ENCODE results near the gene KIF5C. TPM values are rescaled to one million over a fixed set of nuclear protein-coding genes. Genes with fewer than 3 reads are reported as not detected.

Gene KIF5C
- polyA plus RNA-seq, 1 experiment = 0.17 TPM

DNA sequence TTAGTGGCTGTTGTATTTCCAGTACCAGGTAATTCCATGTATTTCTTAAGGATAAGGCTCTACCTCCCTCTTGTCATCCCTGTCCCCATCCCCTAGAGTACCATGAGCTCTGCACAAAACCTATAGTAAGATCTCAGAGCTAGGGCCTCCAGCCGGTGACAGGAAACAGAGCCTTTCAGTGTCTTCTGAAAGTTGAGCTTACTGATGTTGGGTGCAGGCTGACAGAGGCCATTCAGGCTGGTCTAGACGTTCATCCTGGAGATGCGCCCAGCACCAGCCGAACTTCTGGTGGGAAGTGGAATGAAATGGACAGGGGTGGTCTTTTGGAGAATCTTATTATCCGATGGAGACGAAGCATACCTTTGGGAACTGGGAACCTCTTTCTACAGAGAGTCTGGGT, 146.7 kb downstream of the KIF5C start:
- no peaks in the 10 kb centered on the region for H3K27me3 ChIP-seq (ENCODE audit: control insufficient read depth, insufficient read depth, low read length)
- no peak overlapping the region for H3K4me3 ChIP-seq (ENCODE audit: low read depth, low read length)
- ChIA-PET CTCF (interaction anchor here (1.2 kb wide), 1 partner anchor 539 kb away, joined by 4 read pairs; no protein-coding TSS in a partner anchor), POLR2A (no interaction called here)
- DNase-seq (ENCODE audit: low read depth) = no peak
- H3K36me3 ChIP-seq (ENCODE audit: control insufficient read depth, insufficient read depth, low read length) = no peaks in the 10 kb centered on the region
- TF ChIP-seq, protein P1, sequence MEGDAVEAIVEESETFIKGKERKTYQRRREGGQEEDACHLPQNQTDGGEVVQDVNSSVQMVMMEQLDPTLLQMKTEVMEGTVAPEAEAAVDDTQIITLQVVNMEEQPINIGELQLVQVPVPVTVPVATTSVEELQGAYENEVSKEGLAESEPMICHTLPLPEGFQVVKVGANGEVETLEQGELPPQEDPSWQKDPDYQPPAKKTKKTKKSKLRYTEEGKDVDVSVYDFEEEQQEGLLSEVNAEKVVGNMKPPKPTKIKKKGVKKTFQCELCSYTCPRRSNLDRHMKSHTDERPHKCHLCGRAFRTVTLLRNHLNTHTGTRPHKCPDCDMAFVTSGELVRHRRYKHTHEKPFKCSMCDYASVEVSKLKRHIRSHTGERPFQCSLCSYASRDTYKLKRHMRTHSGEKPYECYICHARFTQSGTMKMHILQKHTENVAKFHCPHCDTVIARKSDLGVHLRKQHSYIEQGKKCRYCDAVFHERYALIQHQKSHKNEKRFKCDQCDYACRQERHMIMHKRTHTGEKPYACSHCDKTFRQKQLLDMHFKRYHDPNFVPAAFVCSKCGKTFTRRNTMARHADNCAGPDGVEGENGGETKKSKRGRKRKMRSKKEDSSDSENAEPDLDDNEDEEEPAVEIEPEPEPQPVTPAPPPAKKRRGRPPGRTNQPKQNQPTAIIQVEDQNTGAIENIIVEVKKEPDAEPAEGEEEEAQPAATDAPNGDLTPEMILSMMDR (IDR thresholded peaks at IDR 0.05; ENCODE audit: insufficient read depth, low read depth, low read length) = no peak

DNA sequence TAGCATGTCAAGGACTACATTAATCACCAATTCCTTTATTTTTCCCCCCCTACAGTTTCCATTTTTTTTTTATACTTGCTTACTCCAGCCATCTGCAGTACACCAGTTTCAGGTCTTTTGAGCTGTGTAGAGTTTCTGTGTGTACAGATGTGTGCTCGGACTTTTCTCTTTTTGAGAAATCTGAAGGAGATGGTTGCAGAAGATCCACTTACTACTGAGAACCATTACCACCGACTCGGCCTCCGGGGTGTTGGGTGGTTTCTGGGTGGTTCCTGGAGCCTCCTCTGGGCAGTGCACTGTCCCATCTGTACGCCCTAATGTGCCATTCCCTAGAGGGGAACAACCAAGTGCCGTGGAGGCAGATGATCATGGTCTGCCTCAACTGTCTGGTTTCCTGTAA, 148.1 kb downstream of the KIF5C start:
- CTCF ChIA-PET = interaction anchor here (0.7 to 1.2 kb wide), 2 partner anchors 538 to 576 kb away, joined by 4 read pairs; no protein-coding TSS in a partner anchor

DNA sequence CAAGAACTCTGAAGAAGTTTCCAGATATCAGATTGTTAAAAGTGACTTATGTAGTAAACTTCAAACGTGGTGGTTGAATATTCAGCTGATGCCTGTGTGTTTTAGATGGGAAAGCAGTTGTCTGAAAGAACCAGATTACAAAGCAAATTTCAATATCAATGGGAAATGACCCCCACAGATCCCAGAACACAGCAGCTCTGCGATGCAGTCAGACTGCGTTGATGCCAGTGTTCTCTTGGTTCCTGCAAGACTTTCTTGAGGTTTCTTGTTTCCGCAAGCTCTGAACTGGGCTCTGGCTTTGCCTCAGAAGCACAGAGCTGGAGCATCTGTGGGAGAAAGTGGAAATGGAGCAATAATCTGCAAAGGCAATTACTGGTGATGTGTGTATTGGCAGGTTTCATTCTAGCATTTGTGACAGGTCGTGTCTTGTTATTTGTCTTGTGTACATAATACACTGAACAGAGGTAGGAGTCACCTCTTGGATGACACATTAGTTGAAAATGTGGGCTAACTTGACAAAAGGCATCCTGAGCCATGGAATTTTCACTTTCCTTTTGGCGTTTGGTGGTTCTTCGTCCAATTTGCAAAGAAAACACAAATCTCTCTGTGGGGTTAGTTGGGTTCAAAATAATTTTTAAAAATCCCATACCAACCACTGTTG, 152.7 kb downstream of the KIF5C start:
- CTCF ChIA-PET = interaction anchor here (1.0 to 2.7 kb wide), 2 partner anchors 10 kb away, joined by 3 to 19 read pairs; no protein-coding TSS in a partner anchor
- TF ChIP-seq, protein P1 (IDR thresholded peaks at IDR 0.05; ENCODE audit: insufficient read depth, low read depth, low read length) = no peak
- Histone ChIP-seq H3K36me3 (ENCODE audit: control insufficient read depth, insufficient read depth, low read length) (no peaks in the 10 kb centered on the region), H3K27me3 (ENCODE audit: control insufficient read depth, insufficient read depth, low read length) (peaks cover 2% of the 10 kb centered on the region; the same call in 1 of the 2 replicates), H3K4me3 (ENCODE audit: low read depth, low read length) (no peak overlapping the region)
- POLR2A ChIA-PET = no interaction called here
- DNase-seq (ENCODE audit: low read depth) = no peak

More for the DNA sequence above, 148.1 kb downstream of the KIF5C start:
- no peaks in the 10 kb centered on the region for H3K36me3 ChIP-seq (ENCODE audit: control insufficient read depth, insufficient read depth, low read length)
- no peak overlapping the region for H3K4me3 ChIP-seq (ENCODE audit: low read depth, low read length)
- TF ChIP-seq, protein P1 (IDR thresholded peaks at IDR 0.05; ENCODE audit: insufficient read depth, low read depth, low read length) = no peak
- POLR2A ChIA-PET = no interaction called here
- H3K27me3 ChIP-seq (ENCODE audit: control insufficient read depth, insufficient read depth, low read length) = no peaks in the 10 kb centered on the region
- no peak for DNase-seq (ENCODE audit: low read depth)

DNA sequence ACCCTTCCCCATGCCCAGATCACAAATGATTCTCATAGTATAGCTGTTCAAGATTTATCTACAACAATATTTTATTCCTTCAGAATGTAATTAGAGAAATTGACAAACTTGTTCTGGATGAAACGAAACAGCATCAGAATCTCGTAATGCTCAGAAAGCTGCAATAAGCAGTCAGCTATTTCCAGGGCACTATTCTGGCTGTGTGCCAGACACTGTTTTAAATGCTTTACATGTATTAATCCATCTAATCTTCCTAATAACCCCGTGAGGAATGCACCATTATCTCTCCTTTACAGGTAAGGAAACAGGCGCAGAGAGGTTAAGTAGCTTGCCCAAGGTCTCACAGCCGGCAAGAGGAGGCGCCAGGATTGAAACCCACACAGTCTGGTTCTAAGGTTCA, 153.3 kb downstream of the KIF5C start:
- Histone ChIP-seq H3K27me3 (ENCODE audit: control insufficient read depth, insufficient read depth, low read length) (peaks cover 2% of the 10 kb centered on the region; the same call in 1 of the 2 replicates), H3K36me3 (ENCODE audit: control insufficient read depth, insufficient read depth, low read length) (no peaks in the 10 kb centered on the region), H3K4me3 (ENCODE audit: low read depth, low read length) (no peak overlapping the region)
- POLR2A ChIA-PET = no interaction called here
- TF ChIP-seq, protein P1 (IDR thresholded peaks at IDR 0.05; ENCODE audit: insufficient read depth, low read depth, low read length) = no peak
- CTCF ChIA-PET = interaction anchor here (1.0 to 2.7 kb wide), 2 partner anchors 10 kb away, joined by 3 to 19 read pairs; no protein-coding TSS in a partner anchor
- DNase-seq (ENCODE audit: low read depth) = no peak

DNA sequence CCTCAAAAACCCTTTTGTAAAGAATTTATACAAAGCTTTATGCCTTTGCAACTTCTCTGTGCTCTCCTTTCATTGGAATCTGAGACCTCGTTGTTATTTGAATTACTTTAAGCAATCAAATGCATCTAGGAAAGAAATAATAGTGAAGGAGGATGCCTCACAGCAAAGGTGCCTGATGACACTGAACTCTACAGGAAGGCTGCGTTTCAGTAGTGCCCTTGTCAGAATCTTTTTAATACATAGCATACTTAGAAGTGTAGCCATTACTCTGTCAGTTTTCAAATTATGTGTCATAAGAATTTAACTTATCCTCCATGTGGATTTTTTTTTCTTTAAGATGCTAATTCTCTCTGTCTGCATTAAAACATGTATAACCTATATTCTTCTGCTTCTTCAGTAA, 153.9 kb downstream of the KIF5C start:
- POLR2A ChIA-PET = no interaction called here
- Histone ChIP-seq H3K36me3 (ENCODE audit: control insufficient read depth, insufficient read depth, low read length) (no peaks in the 10 kb centered on the region), H3K27me3 (ENCODE audit: control insufficient read depth, insufficient read depth, low read length) (peaks cover 2% of the 10 kb centered on the region; the same call in 1 of the 2 replicates), H3K4me3 (ENCODE audit: low read depth, low read length) (no peak overlapping the region)
- CTCF ChIA-PET = interaction anchor here (1.0 to 2.7 kb wide), 2 partner anchors 9 to 11 kb away, joined by 3 to 19 read pairs; no protein-coding TSS in a partner anchor
- no peak for DNase-seq (ENCODE audit: low read depth)
- TF ChIP-seq, protein P1 (IDR thresholded peaks at IDR 0.05; ENCODE audit: insufficient read depth, low read depth, low read length) = no peak
